Right lobe of liver (tissue), 6 donors: ENCODE data around the gene PLCB4. TPM values are rescaled to one million over a fixed set of nuclear protein-coding genes. Genes with fewer than 3 reads are reported as not detected.

Experiments used
- ATAC-seq, 4 donors: fragments of 200-7000 bp; cut with Tn5 transposase; one replicate each; pipeline ENCODE4 v1.9.1; 2020; ENCODE audit warnings: mild to moderate bottlenecking in 4 of 4, moderate library complexity in 4 of 4
- DNase-seq, 3 donors: peaks; one replicate each; pipeline ENCODE4 v3.0.0-alpha.2; 2020
- H3K27ac ChIP-seq, 3 donors: fragments of 200-600 bp; one replicate each; pipeline ENCODE4 v1.8.0; 2022
- H3K27me3 ChIP-seq, 2 donors: fragments of 200-600 bp; one replicate each; pipeline ENCODE4 v1.8.0; 2022
- H3K36me3 ChIP-seq, 4 donors: fragments of 200-600 bp; sonication (generic) in 1 of 4; one replicate each; pipeline versions ENCODE4 v1.5.1 to v1.8.0; 2017 to 2022; ENCODE audit warnings: control low read depth in 1 of 4
- H3K4me1 ChIP-seq, 4 donors: fragments of 200-600 bp; sonication (generic) in 1 of 4; one replicate each; pipeline versions ENCODE4 v1.5.1 to v1.8.0; 2017 to 2022; ENCODE audit warnings: control low read depth in 1 of 4
- H3K4me3 ChIP-seq, 3 donors: fragments of 200-600 bp; one replicate each; pipeline ENCODE4 v1.8.0; 2022
- H3K9me3 ChIP-seq, 4 donors: fragments of 200-600 bp; sonication (generic) in 1 of 4; one replicate each; pipeline versions ENCODE4 v1.5.1 to v1.8.0; 2017 to 2022; ENCODE audit warnings: control low read depth in 1 of 4
- CTCF ChIP-seq, 4 donors: fragments of 200-600 bp in 3 of 4; fragments of 450-650 bp in 1 of 4; IDR thresholded peaks; one replicate each; pipeline versions ENCODE4 v1.5.1 to v1.8.0; 2016 to 2022; ENCODE audit warnings: antibody characterized with exemption in 4 of 4, mild to moderate bottlenecking in 2 of 4
- POLR2A ChIP-seq: fragments of 450-650 bp; IDR thresholded peaks from one replicate; pipeline ENCODE4 v1.6.1; 2017; ENCODE audit warnings: antibody characterized with exemption, mild to moderate bottlenecking
- WGBS: methylation state at CpG from one replicate; pipeline ENCODE4 v1.1.6; 2018; ENCODE audit warnings: low coverage, low lambda C conversion rate; ENCODE audit not compliant: insufficient coverage; ENCODE audit errors: missing lambda C conversion rate; 5-methylcytosine and 5-hydroxymethylcytosine counted together
- intact Hi-C, 2 donors: fragments of 100-400 bp; cut with DNase I; formaldehyde crosslinking; loops; one replicate each; pipeline versions ENCODE4 v1.11.2 to v1.14.1; 2022
- total RNA-seq, 6 experiments: library from RNA; depleted of rRNA in 2 of 6; stranded (reverse); fragments of >200 nt in 2 of 6; fragmentation: NEBNext Ultra II Directional in 3 of 6; extraction: Animal tissue kit (Norgen Biotek cat#: 25700) in 3 of 6; gene quantifications; one replicate each; pipeline versions ENCODE4 v1.1.0 to v1.2.4, GENCODE V29; 2016 to 2023
- donor health status: DM: no; HTN: yes; CAD: no.
- donor health status: DM: no; HTN: no; CAD: no.
- donor health status: DM: no; HTN: no; CAD: no.
- donor health status: DM: no; HTN: yes; CAD: no.
- donor health status: DM: no; HTN: yes; CAD: no.

Gene PLCB4
- total RNA-seq, 6 experiments from 2014 or later: 0.04 to 0.20 (median 0.15) TPM

GRCh38 chr20:9200196-9200595 is 131.3 kb downstream of the PLCB4 start:
- intact Hi-C loops: no loop called here
- H3K27ac ChIP-seq: no peak overlapping the region
- no peaks in the 10 kb centered on the region for H3K4me1 ChIP-seq
- H3K27me3 ChIP-seq: no peaks in the 10 kb centered on the region
- no peaks in the 10 kb centered on the region for H3K36me3 ChIP-seq
- WGBS: 55% methylated on average over 5 of the region's 5 CpGs
- DNase-seq (no peak), ATAC-seq (no peak)
- H3K9me3 ChIP-seq: no peaks in the 10 kb centered on the region
- TF ChIP-seq CTCF (IDR thresholded peaks at IDR 0.05) (no peak), POLR2A (no peak)
- H3K4me3 ChIP-seq: no peak overlapping the region

GRCh38 chr20:9200620-9201019 is 131.7 kb downstream of the PLCB4 start:
- intact Hi-C loops: no loop called here
- 55% methylated on average over 1 of the region's 1 CpG for WGBS
- ATAC-seq (no peak), DNase-seq (no peak)
- TF ChIP-seq POLR2A (no peak), CTCF (IDR thresholded peaks at IDR 0.05) (no peak)
- H3K36me3 ChIP-seq: no peaks in the 10 kb centered on the region
- H3K27ac ChIP-seq: no peak overlapping the region
- no peaks in the 10 kb centered on the region for H3K4me1 ChIP-seq
- no peaks in the 10 kb centered on the region for H3K9me3 ChIP-seq
- no peaks in the 10 kb centered on the region for H3K27me3 ChIP-seq
- no peak overlapping the region for H3K4me3 ChIP-seq

GRCh38 chr20:9202420-9203080 is 133.7 kb downstream of the PLCB4 start:
- no peaks in the 10 kb centered on the region for H3K4me1 ChIP-seq
- no peaks in the 10 kb centered on the region for H3K9me3 ChIP-seq
- H3K27me3 ChIP-seq: no peaks in the 10 kb centered on the region
- H3K27ac ChIP-seq: no peak overlapping the region
- intact Hi-C loops: no loop called here
- no peak for DNase-seq
- TF ChIP-seq POLR2A (no peak), CTCF (IDR thresholded peaks at IDR 0.05) (no peak)
- ATAC-seq: no peak
- H3K36me3 ChIP-seq: no peaks in the 10 kb centered on the region
- H3K4me3 ChIP-seq: no peak overlapping the region
- WGBS: 62% methylated on average over 3 of the region's 3 CpGs

- DNase-seq: no peak
- no peak for ATAC-seq
- H3K9me3 ChIP-seq: no peaks in the 10 kb centered on the region
- no peaks in the 10 kb centered on the region for H3K4me1 ChIP-seq
- no peak overlapping the region for H3K27ac ChIP-seq
- no peak overlapping the region for H3K4me3 ChIP-seq
- intact Hi-C loops: no loop called here
- TF ChIP-seq POLR2A (no peak), CTCF (IDR thresholded peaks at IDR 0.05) (no peak)
- H3K27me3 ChIP-seq: no peaks in the 10 kb centered on the region
- H3K36me3 ChIP-seq: no peaks in the 10 kb centered on the region
Observed at GRCh38 chr20:9203081-9203447, 134.2 kb downstream of the PLCB4 start.

GRCh38 chr20:9204979-9205378 is 136.1 kb downstream of the PLCB4 start:
- intact Hi-C loops: no loop called here
- no peak for DNase-seq

More at GRCh38 chr20:9204979-9205378, 136.1 kb downstream of the PLCB4 start:
- no peak overlapping the region for H3K4me3 ChIP-seq
- H3K36me3 ChIP-seq: no peaks in the 10 kb centered on the region
- H3K27ac ChIP-seq: no peak overlapping the region
- H3K9me3 ChIP-seq: no peaks in the 10 kb centered on the region
- no peak for ATAC-seq
- no peaks in the 10 kb centered on the region for H3K4me1 ChIP-seq
- TF ChIP-seq POLR2A: no peak
- TF ChIP-seq CTCF (IDR thresholded peaks at IDR 0.05): no peak
- 66% methylated on average over 5 of the region's 5 CpGs for WGBS
- no peaks in the 10 kb centered on the region for H3K27me3 ChIP-seq
